ENCODE results near the gene CEP63. TPM values are rescaled to one million over a fixed set of nuclear protein-coding genes. Genes with fewer than 3 reads are reported as not detected.

The CEP63 gene
- total RNA-seq, 1 experiment from 2014 or later, result 19.1 TPM

- POLR2A ChIA-PET, result no interaction called here
- intact Hi-C loops (cut with micrococcal nuclease), result loop anchor here (1.0 to 10.0 kb wide), 2 partner anchors 170 to 663 kb away; no protein-coding TSS in a partner anchor
Measured at GRCh38 chr3:134477938-134478337, 7.9 kb upstream of the CEP63 start.

More at GRCh38 chr3:134477938-134478337, 7.9 kb upstream of the CEP63 start:
- no peak overlapping the region for H3K27ac ChIP-seq (ENCODE audit: low read depth, low read length)
- BruUV-seq (replicated peaks), result no TSS peak
- H4K20me1 ChIP-seq (ENCODE audit: insufficient read depth), result no peaks in the 10 kb centered on the region
- H3K4me1 ChIP-seq (ENCODE audit: control insufficient read depth in 1 of 2, insufficient read depth in 2 of 2, low read length in 2 of 2), result peaks cover 3 to 8% of the 10 kb centered on the region in 2 experiments; a peak in 3 of 4 replicates
- H2AFZ ChIP-seq (ENCODE audit: low read depth, low read length, poor library complexity, severe bottlenecking), result no peak overlapping the region
- H3K4me3 ChIP-seq (replicated peaks in 1 of 2; ENCODE audit: low read depth in 1 of 2, low read length in 2 of 2), result no peak overlapping the region
- no peak overlapping the region for H3K4me2 ChIP-seq (ENCODE audit: low read length)
- H3K27me3 ChIP-seq (ENCODE audit: insufficient read depth, low read length), result no peaks in the 10 kb centered on the region
- no peaks in the 10 kb centered on the region for H3K9me2 ChIP-seq (ENCODE audit: insufficient read depth)
- ChIA-PET CTCF (interaction anchor here (1.0 to 1.8 kb wide), 2 partner anchors 172 to 265 kb away, joined by 3 to 6 read pairs; no protein-coding TSS in a partner anchor), RAD21 (ENCODE audit: low non-redundant PET in 1 of 2, low total read pairs in 2 of 2, uncharacterized antibody in 2 of 2, unreplicated experiment in 2 of 2) (no interaction called here)
- H3K36me3 ChIP-seq (ENCODE audit: control insufficient read depth in 1 of 2, insufficient read depth in 2 of 2, low read length in 2 of 2), result peaks cover 34 to 47% of the 10 kb centered on the region in 2 experiments
- DNase-seq (ENCODE audit: low read depth, low spot score), result no peak
- H3K9ac ChIP-seq (ENCODE audit: low read length), result no peak overlapping the region
- TF ChIP-seq POLR2AphosphoS5 (IDR thresholded peaks at IDR 0.05; ENCODE audit: low read depth, low read length) (no peak), CEBPB (IDR thresholded peaks at IDR 0.05; ENCODE audit: low read depth) (no peak), POLR2A (IDR thresholded peaks at IDR 0.05; ENCODE audit: borderline replicate concordance, extremely low read depth, insufficient read depth, insufficient read length) (no peak), YY1 (IDR thresholded peaks at IDR 0.05; ENCODE audit: extremely low read depth, insufficient replicate concordance, low read depth, low read length) (no peak)
- TF ChIP-seq, protein P1, sequence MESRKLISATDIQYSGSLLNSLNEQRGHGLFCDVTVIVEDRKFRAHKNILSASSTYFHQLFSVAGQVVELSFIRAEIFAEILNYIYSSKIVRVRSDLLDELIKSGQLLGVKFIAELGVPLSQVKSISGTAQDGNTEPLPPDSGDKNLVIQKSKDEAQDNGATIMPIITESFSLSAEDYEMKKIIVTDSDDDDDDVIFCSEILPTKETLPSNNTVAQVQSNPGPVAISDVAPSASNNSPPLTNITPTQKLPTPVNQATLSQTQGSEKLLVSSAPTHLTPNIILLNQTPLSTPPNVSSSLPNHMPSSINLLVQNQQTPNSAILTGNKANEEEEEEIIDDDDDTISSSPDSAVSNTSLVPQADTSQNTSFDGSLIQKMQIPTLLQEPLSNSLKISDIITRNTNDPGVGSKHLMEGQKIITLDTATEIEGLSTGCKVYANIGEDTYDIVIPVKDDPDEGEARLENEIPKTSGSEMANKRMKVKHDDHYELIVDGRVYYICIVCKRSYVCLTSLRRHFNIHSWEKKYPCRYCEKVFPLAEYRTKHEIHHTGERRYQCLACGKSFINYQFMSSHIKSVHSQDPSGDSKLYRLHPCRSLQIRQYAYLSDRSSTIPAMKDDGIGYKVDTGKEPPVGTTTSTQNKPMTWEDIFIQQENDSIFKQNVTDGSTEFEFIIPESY (IDR thresholded peaks at IDR 0.05; ENCODE audit: extremely low read depth, insufficient replicate concordance, low read length), result no peak
- TF ChIP-seq, protein P2, sequence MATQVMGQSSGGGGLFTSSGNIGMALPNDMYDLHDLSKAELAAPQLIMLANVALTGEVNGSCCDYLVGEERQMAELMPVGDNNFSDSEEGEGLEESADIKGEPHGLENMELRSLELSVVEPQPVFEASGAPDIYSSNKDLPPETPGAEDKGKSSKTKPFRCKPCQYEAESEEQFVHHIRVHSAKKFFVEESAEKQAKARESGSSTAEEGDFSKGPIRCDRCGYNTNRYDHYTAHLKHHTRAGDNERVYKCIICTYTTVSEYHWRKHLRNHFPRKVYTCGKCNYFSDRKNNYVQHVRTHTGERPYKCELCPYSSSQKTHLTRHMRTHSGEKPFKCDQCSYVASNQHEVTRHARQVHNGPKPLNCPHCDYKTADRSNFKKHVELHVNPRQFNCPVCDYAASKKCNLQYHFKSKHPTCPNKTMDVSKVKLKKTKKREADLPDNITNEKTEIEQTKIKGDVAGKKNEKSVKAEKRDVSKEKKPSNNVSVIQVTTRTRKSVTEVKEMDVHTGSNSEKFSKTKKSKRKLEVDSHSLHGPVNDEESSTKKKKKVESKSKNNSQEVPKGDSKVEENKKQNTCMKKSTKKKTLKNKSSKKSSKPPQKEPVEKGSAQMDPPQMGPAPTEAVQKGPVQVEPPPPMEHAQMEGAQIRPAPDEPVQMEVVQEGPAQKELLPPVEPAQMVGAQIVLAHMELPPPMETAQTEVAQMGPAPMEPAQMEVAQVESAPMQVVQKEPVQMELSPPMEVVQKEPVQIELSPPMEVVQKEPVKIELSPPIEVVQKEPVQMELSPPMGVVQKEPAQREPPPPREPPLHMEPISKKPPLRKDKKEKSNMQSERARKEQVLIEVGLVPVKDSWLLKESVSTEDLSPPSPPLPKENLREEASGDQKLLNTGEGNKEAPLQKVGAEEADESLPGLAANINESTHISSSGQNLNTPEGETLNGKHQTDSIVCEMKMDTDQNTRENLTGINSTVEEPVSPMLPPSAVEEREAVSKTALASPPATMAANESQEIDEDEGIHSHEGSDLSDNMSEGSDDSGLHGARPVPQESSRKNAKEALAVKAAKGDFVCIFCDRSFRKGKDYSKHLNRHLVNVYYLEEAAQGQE (IDR thresholded peaks at IDR 0.05; ENCODE audit: low read depth), result no peak
- H3K9me3 ChIP-seq (ENCODE audit: control insufficient read depth in 1 of 2, insufficient read depth in 1 of 2, low read depth in 1 of 2, low read length in 2 of 2), result no peaks in the 10 kb centered on the region
- no peak for ATAC-seq
- H3K79me2 ChIP-seq (ENCODE audit: insufficient read depth, low read length), result no peaks in the 10 kb centered on the region

Measured in HCT116 (cell line).